ENCODE measurements around the gene MAPKAPK2.
"Not testable (repeated sequence)": the region's sequence is repeated elsewhere in the genome, so short reads cannot be mapped to it uniquely, and the experiment has no call there.

The MAPKAPK2 gene

GRCh38 chr1:206684478-206685333, at the start of gene MAPKAPK2:
TSS of gene MAPKAPK2 (plus strand) at chr1:206684905. CDS start at chr1:206685230, 325 bp downstream.
- Mint-ChIP-seq H3K27ac (peak within 1 kb of the TSS; percentile 84), H3K9me3 (no peaks in the 10 kb centered on the region), H3K4me1 (peaks cover 54% of the 10 kb centered on the region), H3K4me3 (peak within 1 kb of the TSS; percentile 88), H3K36me3 (peaks cover 33% of the 10 kb centered on the region)
- DNase-seq (ENCODE audit: low spot score in 2 of 2): peak; percentile 57 to 82
- peak; percentile 83 for ATAC-seq

- ATAC-seq: peak; percentile 97
These were observed 49.4 kb upstream of the MAPKAPK2 start, which contains the start of gene DYRK3 for GRCh38 chr1:206635080-206635977. TSS of gene DYRK3 (plus strand) at chr1:206635536. CDS start at chr1:206635704, 168 bp downstream.

GRCh38 chr1:206635978-206636345, 48.7 kb upstream of the MAPKAPK2 start:
- DNase-seq (ENCODE audit: low spot score in 2 of 2) (no peak), ATAC-seq (no peak)
- H3K4me1 Mint-ChIP-seq: peaks cover 21% of the 10 kb centered on the region
- peak overlapping the region; percentile 80 for H3K27ac Mint-ChIP-seq
- no peaks in the 10 kb centered on the region for H3K9me3 Mint-ChIP-seq
- H3K4me3 Mint-ChIP-seq: peak overlapping the region; percentile 81
- peaks cover 12% of the 10 kb centered on the region for H3K36me3 Mint-ChIP-seq

More at GRCh38 chr1:206635080-206635977, 49.4 kb upstream of the MAPKAPK2 start, which contains the start of gene DYRK3:
- H3K4me3 Mint-ChIP-seq: peak within 1 kb of the TSS; percentile 81
- peak; percentile 89 to 97 for DNase-seq (ENCODE audit: low spot score in 2 of 2)
- no peaks in the 10 kb centered on the region for H3K9me3 Mint-ChIP-seq
- peaks cover 21% of the 10 kb centered on the region for H3K4me1 Mint-ChIP-seq
- peak within 1 kb of the TSS; percentile 80 for H3K27ac Mint-ChIP-seq
- peaks cover 12% of the 10 kb centered on the region for H3K36me3 Mint-ChIP-seq

GRCh38 chr1:206636671-206637070, 48.0 kb upstream of the MAPKAPK2 start:
- Mint-ChIP-seq H3K4me1 (peaks cover 21% of the 10 kb centered on the region), H3K9me3 (no peaks in the 10 kb centered on the region), H3K36me3 (peaks cover 12% of the 10 kb centered on the region), H3K27ac (no peak overlapping the region), H3K4me3 (peak overlapping the region; percentile 81)
- ATAC-seq (no peak), DNase-seq (ENCODE audit: low spot score in 2 of 2) (no peak)

GRCh38 chr1:206637605-206638004, 47.1 kb upstream of the MAPKAPK2 start:
- H3K9me3 Mint-ChIP-seq: no peaks in the 10 kb centered on the region
- H3K36me3 Mint-ChIP-seq: peaks cover 12% of the 10 kb centered on the region
- no peak for ATAC-seq

GRCh38 chr1:206642074-206642473, 42.6 kb upstream of the MAPKAPK2 start:
- not testable (repeated sequence) for H3K4me1 Mint-ChIP-seq; H3K4me3 Mint-ChIP-seq; ATAC-seq; H3K27ac Mint-ChIP-seq; DNase-seq (ENCODE audit: low spot score in 2 of 2); H3K9me3 Mint-ChIP-seq
- peaks cover 20% of the 10 kb centered on the region for H3K36me3 Mint-ChIP-seq

More at GRCh38 chr1:206637605-206638004, 47.1 kb upstream of the MAPKAPK2 start:
- peak overlapping the region; percentile 14 for H3K27ac Mint-ChIP-seq
- H3K4me3 Mint-ChIP-seq: no peak overlapping the region
- H3K4me1 Mint-ChIP-seq: peaks cover 21% of the 10 kb centered on the region
- DNase-seq (ENCODE audit: low spot score in 2 of 2): no peak

- no peak for ATAC-seq
- Mint-ChIP-seq H3K36me3 (peaks cover 31% of the 10 kb centered on the region), H3K9me3 (no peaks in the 10 kb centered on the region), H3K27ac (no peak overlapping the region), H3K4me1 (no peaks in the 10 kb centered on the region), H3K4me3 (no peak overlapping the region)
- no peak for DNase-seq (ENCODE audit: low spot score in 2 of 2)
These were observed 41.5 kb upstream of the MAPKAPK2 start for GRCh38 chr1:206643118-206643698.

- H3K36me3 Mint-ChIP-seq: peaks cover 22% of the 10 kb centered on the region
- no peak for DNase-seq (ENCODE audit: low spot score in 2 of 2)
- H3K9me3 Mint-ChIP-seq: no peaks in the 10 kb centered on the region
- no peak overlapping the region for H3K4me3 Mint-ChIP-seq
- no peaks in the 10 kb centered on the region for H3K4me1 Mint-ChIP-seq
- ATAC-seq: no peak
- no peak overlapping the region for H3K27ac Mint-ChIP-seq
These were observed 38.2 kb upstream of the MAPKAPK2 start for GRCh38 chr1:206646504-206646903.

- ATAC-seq (no peak), DNase-seq (ENCODE audit: low spot score in 2 of 2) (no peak)
- Mint-ChIP-seq H3K4me1 (peaks cover 4% of the 10 kb centered on the region), H3K36me3 (peaks cover 22% of the 10 kb centered on the region), H3K4me3 (no peak overlapping the region), H3K9me3 (no peaks in the 10 kb centered on the region), H3K27ac (no peak overlapping the region)
These were observed 37.5 kb upstream of the MAPKAPK2 start for GRCh38 chr1:206647224-206647623.

- H3K4me1 Mint-ChIP-seq: peaks cover 6% of the 10 kb centered on the region
- H3K27ac Mint-ChIP-seq: no peak overlapping the region
- peaks cover 22% of the 10 kb centered on the region for H3K36me3 Mint-ChIP-seq
- H3K9me3 Mint-ChIP-seq: no peaks in the 10 kb centered on the region
- no peak for DNase-seq (ENCODE audit: low spot score in 2 of 2)
- ATAC-seq: no peak
- H3K4me3 Mint-ChIP-seq: no peak overlapping the region
These were observed 35.3 kb upstream of the MAPKAPK2 start for GRCh38 chr1:206649261-206649921.

- Mint-ChIP-seq H3K9me3 (no peaks in the 10 kb centered on the region), H3K4me3 (no peak overlapping the region), H3K27ac (no peak overlapping the region), H3K4me1 (peaks cover 6% of the 10 kb centered on the region), H3K36me3 (peaks cover 17% of the 10 kb centered on the region)
- ATAC-seq: no peak
- DNase-seq (ENCODE audit: low spot score in 2 of 2): no peak
These were observed 33.7 kb upstream of the MAPKAPK2 start for GRCh38 chr1:206651014-206651413.

GRCh38 chr1:206651958-206652890, 32.5 kb upstream of the MAPKAPK2 start:
- H3K4me1 Mint-ChIP-seq: peaks cover 6% of the 10 kb centered on the region
- H3K27ac Mint-ChIP-seq: no peak overlapping the region
- peaks cover 14% of the 10 kb centered on the region for H3K36me3 Mint-ChIP-seq
- H3K9me3 Mint-ChIP-seq: no peaks in the 10 kb centered on the region
- no peak overlapping the region for H3K4me3 Mint-ChIP-seq
- DNase-seq (ENCODE audit: low spot score in 2 of 2) (no peak), ATAC-seq (peak; percentile 50)

- H3K4me3 Mint-ChIP-seq: no peak overlapping the region
- H3K36me3 Mint-ChIP-seq: no peaks in the 10 kb centered on the region
These were observed 30.8 kb upstream of the MAPKAPK2 start for GRCh38 chr1:206653715-206654459.

More at GRCh38 chr1:206653715-206654459, 30.8 kb upstream of the MAPKAPK2 start:
- Mint-ChIP-seq H3K27ac (no peak overlapping the region), H3K9me3 (no peaks in the 10 kb centered on the region), H3K4me1 (peaks cover 17% of the 10 kb centered on the region)
- no peak for ATAC-seq
- DNase-seq (ENCODE audit: low spot score in 2 of 2): no peak

Measured in stimulated activated effector memory CD8-positive, alpha-beta T cell treated with anti-CD3 and anti-CD28 coated beads, Interleukin-12 subunit alpha, Interleukin-12 subunit beta, amount 100 ng/mL, for 72 hours (primary cell).